Stimulated activated CD8-positive, alpha-beta memory T cell treated with anti-CD3 and anti-CD28 coated beads, Interleukin-12 subunit alpha, Interleukin-12 subunit beta, amount 100 ng/mL, for 24 hours (primary cell): ENCODE data around the gene TMEM131L.
A peak's percentile ranks its signal among the peaks of the same experiment; 100 is the strongest.

Experiments used
- DNase-seq: peaks from one replicate; pipeline ENCODE4 v3.0.0-alpha.2; 2020; ENCODE audit errors: extremely low read depth

The TMEM131L gene

GRCh38 chr4:153611679-153612078 is 145.5 kb downstream of the TMEM131L start:
- DNase-seq, result no peak

GRCh38 chr4:153612878-153613277 is 146.7 kb downstream of the TMEM131L start:
- DNase-seq, result no peak

- DNase-seq, result peak; percentile 8
Observed at GRCh38 chr4:153616006-153616555, 149.9 kb downstream of the TMEM131L start.

- no peak for DNase-seq
Observed at GRCh38 chr4:153618833-153619232, 152.7 kb downstream of the TMEM131L start.

- DNase-seq, result no peak
Observed at GRCh38 chr4:153619811-153620210, 153.7 kb downstream of the TMEM131L start.

GRCh38 chr4:153620352-153620751 is 154.2 kb downstream of the TMEM131L start:
- no peak for DNase-seq

GRCh38 chr4:153622093-153622492 is 155.9 kb downstream of the TMEM131L start:
- no peak for DNase-seq

GRCh38 chr4:153622778-153623240 is 156.6 kb downstream of the TMEM131L start:
- DNase-seq, result no peak

- DNase-seq, result no peak
Observed at GRCh38 chr4:153623491-153623890, 157.3 kb downstream of the TMEM131L start.

GRCh38 chr4:153628796-153629315 is 162.7 kb downstream of the TMEM131L start:
- DNase-seq, result no peak

- no peak for DNase-seq
Observed at GRCh38 chr4:153629776-153630175, 163.6 kb downstream of the TMEM131L start.

GRCh38 chr4:153634738-153635353 is 168.7 kb downstream of the TMEM131L start:
- no peak for DNase-seq

- no peak for DNase-seq
Observed at GRCh38 chr4:153635846-153636245, 169.7 kb downstream of the TMEM131L start.

GRCh38 chr4:153637201-153637600 is 171.0 kb downstream of the TMEM131L start:
- no peak for DNase-seq

GRCh38 chr4:153638011-153638410 is 171.9 kb downstream of the TMEM131L start:
- no peak for DNase-seq

GRCh38 chr4:153638999-153639398 is 172.8 kb downstream of the TMEM131L start:
- no peak for DNase-seq

- no peak for DNase-seq
Observed at GRCh38 chr4:153639833-153640802, 174.0 kb downstream of the TMEM131L start.

- no peak for DNase-seq
Observed at GRCh38 chr4:153641532-153641931, 175.4 kb downstream of the TMEM131L start.

GRCh38 chr4:153643406-153644383 is 177.5 kb downstream of the TMEM131L start:
- no peak for DNase-seq

GRCh38 chr4:153645183-153645582 is 179.0 kb downstream of the TMEM131L start:
- DNase-seq, result no peak

- DNase-seq, result no peak
Observed at GRCh38 chr4:153646261-153646660, 180.1 kb downstream of the TMEM131L start.
